NK-92 treated with Interleukin-12 subunit alpha and Interleukin-12 subunit beta, amount 100 ng/mL, for 24 hours (cell line): ENCODE data around the gene GNB1.
"Not testable (repeated sequence)": the region's sequence is repeated elsewhere in the genome, so short reads cannot be mapped to it uniquely, and the experiment has no call there.

ENCODE experiments used
- DNase-seq: peaks from one replicate; lab custom pipeline; 2025; lab: John Stamatoyannopoulos, UW

The GNB1 gene

GRCh38 chr1:1858382-1859086 lies 32.4 kb downstream of the GNB1 start:
- no peak for DNase-seq

DNA sequence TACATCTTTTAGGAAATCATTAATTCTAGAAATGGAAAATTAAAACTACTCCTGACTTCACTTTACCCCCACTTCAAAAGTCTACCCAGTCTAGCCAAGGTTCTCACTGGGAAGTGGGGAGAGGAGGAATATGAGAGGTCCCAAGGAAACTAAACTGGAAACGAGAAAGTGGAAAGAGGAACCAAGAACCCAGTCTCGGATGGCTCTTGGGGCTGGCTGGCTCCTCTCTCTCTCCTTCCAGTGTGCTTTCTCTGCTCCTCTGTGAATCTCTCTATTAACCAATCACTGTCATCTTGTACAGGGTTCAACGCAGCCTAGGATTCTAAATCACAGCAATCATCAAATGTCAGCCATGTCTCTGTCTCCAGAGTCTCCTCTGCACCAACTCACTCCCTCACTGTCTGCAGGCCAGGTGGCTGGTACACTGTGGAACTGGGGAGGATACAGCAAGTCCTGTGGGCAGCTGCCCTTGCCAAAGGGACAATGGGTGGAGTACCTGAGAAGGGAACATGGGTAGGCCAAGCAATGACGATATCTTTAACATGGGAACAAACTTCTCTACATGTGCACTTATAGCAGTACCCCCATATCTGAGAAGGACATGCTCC lies 33.7 kb downstream of the GNB1 start:
- no peak for DNase-seq

- DNase-seq: not testable (repeated sequence)
Observed at GRCh38 chr1:1856161-1856560, 34.7 kb downstream of the GNB1 start.

- DNase-seq: no peak
Observed at GRCh38 chr1:1853593-1854257, 37.2 kb downstream of the GNB1 start.

DNA sequence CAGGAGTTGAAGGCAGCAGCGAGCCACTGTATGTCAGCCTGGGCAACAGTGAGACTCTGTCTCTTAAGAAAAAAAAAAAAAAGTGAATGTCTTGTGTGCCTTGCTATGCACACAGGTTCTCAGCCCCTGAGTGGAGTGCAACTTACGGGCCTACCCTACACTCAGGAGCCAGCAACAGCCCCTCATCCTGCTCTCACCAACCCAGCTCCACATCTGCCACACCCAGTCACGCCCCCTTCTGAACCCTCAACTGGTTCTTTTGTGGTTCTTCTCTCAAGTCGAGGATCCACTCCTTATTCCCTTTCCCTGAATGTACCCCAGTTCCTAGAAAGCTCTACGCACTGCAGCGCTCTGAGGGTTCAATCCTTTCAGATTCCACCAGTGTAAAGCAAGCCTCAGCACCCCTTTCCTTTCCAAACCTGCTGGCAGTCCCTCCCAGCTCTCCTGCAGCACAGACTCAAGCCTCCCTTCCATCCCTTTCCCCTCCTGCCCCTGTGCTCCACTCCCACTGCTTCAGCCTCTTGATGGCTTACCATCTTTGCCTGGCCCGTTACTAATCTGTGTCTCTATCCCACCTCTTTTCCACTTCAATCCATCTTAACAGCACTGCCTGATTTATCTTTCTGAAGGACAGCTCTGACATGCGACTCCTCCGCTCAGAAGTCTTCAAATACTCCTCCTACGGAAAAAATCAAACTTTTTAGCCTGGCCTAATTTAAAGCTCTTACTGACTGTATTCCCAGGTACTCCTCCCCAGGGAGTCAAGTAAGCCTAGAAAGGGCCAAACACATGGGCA lies 38.1 kb downstream of the GNB1 start:
- DNase-seq: no peak

GRCh38 chr1:1847890-1848289 lies 43.0 kb downstream of the GNB1 start:
- DNase-seq: no peak

DNA sequence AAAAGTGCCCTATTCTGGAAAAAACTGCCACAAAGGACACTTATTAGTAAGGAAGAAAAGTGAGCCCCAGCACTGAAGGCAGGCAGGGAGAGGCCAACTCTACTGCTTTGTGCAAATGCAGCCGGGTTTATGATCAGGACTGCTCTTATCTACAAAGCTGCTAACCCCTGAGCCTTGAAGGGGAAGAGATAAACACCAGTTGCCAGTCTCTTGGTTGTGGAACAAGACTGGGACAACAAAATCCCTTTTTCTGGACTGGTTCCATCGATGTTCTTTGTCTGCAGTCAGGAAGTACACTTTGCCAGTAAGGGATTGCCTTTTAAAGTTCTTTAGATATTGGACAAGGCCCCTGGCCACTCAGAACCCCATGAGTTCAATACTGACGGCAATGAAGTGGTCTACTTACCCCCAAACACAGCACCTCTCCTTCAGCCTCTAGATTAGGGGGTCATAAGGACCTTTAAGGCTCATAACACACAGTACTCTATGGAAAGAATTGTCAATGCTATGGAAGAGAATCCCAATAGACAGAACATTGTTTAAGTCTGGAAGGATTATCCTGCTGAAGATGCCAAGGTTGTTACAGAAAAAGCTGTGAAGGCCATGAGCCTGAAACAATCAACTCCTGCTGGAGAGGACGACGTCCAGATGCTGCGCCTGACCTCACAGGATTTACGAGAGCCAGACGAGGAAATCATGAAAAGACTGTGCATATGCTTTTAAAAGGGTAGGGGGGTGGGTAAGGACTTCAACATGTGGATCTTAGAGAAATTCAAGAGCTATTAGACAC lies 43.6 kb downstream of the GNB1 start:
- DNase-seq: no peak

GRCh38 chr1:1846386-1846918 lies 44.4 kb downstream of the GNB1 start:
- DNase-seq: no peak

DNA sequence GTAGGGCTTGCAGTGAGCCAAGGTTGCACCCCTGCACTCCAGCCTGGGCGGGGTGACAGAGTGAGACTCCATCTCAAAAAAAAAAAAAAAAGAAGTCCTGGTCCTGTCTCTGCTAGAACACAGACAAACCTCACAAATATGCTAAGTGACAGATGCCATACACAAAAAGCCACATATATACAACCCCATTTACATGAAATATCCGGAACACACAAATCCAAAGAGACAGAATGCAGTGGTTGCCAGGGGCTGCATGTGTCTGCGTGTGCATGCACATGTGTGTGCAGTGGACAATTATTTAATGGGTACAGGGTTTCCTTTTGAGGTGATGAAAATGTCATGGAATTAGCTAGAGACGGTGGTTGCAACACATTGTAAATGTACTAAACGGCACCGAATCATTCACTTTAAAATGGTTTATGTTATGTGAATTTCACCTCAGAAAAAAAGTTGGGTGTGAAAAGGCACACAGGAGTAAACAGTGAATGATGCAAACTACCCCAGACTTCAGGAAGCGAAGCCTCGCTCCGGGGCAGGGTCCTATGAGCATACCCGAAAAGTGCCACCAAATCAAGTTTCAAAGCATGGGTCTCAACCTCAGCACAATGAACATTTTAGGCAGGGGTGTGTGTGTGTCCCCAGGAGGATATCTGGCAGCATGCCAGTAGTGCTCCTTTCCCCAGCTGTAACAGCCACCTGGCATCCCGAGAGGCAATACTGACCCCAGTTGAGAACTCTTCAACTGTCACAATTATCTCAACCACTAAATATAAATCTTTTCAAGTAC lies 48.3 kb downstream of the GNB1 start:
- no peak for DNase-seq

GRCh38 chr1:1841575-1841995 lies 49.3 kb downstream of the GNB1 start:
- DNase-seq: no peak

DNA sequence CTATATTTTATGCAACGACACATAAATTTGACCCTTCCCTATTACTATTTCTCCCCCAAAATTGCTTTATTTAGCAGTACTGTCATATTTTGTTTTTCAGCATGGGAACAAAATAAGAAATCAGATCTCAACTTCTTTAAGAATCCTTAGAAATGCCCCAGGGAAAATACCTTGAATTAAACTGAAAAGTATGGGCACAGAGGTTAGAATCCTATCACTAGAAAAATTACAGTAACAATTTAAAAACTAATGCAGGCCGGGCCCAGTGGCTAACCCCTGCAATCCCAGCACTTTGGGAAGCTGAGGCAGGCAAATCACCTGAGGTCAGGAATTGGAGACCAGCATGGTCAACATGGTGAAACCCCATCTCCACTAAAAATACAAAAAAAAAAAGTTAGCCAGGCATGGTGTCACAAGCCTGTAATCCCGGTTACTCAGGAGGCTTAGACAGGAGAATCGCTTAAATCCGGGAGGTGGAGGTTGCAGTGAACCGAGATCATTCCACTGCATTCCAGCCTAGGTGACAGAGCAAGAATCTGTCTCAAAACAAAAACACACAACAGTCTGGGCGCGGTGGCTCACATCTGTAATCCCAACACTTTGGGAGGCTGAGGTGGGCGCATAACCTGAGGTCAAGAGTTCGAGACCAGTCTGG lies 51.4 kb downstream of the GNB1 start:
- no peak for DNase-seq

DNA sequence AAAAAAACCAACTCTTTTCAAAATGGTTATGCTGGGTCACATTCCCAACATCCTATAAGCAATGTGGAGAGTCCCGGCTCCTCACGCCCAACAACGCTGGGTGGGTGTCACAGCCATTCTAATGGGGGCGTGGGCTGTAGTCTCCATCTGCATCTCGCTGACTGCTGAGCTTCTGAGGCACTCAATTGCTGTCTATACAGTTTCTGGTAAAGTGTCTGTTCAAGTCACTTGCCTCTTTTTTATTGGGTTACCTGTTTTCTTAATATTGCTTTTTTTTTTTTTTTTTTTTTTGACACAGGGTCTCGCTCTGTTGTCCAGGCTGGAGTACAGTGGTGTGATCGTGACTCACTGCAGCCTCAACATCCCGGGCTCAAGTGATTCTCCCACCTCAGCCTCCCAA lies 54.8 kb downstream of the GNB1 start:
- no peak for DNase-seq

- DNase-seq: no peak
Observed at GRCh38 chr1:1835546-1835945, 55.3 kb downstream of the GNB1 start.

- no peak for DNase-seq
Observed at GRCh38 chr1:1833916-1834325, 57.0 kb downstream of the GNB1 start.

- no peak for DNase-seq
Observed at GRCh38 chr1:1833456-1833855, 57.4 kb downstream of the GNB1 start.

GRCh38 chr1:1832820-1833219 lies 58.1 kb downstream of the GNB1 start:
- DNase-seq: no peak

GRCh38 chr1:1832166-1832565 lies 58.7 kb downstream of the GNB1 start:
- DNase-seq: no peak

- no peak for DNase-seq
Observed at GRCh38 chr1:1827089-1827848, 63.6 kb downstream of the GNB1 start.

GRCh38 chr1:1826356-1827088 lies 64.4 kb downstream of the GNB1 start:
- no peak for DNase-seq
